Measurements from ENCODE around the gene NUDT8.
"Not testable (repeated sequence)": the region's sequence is repeated elsewhere in the genome, so short reads cannot be mapped to it uniquely, and the experiment has no call there.

Gene NUDT8

GRCh38 chr11:67641338-67642172, 11.8 kb upstream of the NUDT8 start:
- DNase-seq (ENCODE audit: low spot score), result no peak

- DNase-seq (ENCODE audit: low spot score), result no peak
These were observed 11.1 kb upstream of the NUDT8 start for GRCh38 chr11:67640758-67641337.

GRCh38 chr11:67640021-67640757, 10.5 kb upstream of the NUDT8 start:
- peak; percentile 80 for DNase-seq (ENCODE audit: low spot score)

- DNase-seq (ENCODE audit: low spot score), result no peak
These were observed 9.7 kb upstream of the NUDT8 start, which contains the start of gene TBX10 for GRCh38 chr11:67639438-67639859. TSS of gene TBX10 (minus strand) at chr11:67639763. CDS start at chr11:67639472, 291 bp downstream.

GRCh38 chr11:67638535-67639437, 9.0 kb upstream of the NUDT8 start:
- no peak for DNase-seq (ENCODE audit: low spot score)

- not testable (repeated sequence) for DNase-seq (ENCODE audit: low spot score)
These were observed 7.7 kb upstream of the NUDT8 start for GRCh38 chr11:67637441-67637840.

- DNase-seq (ENCODE audit: low spot score), result no peak
These were observed 7.2 kb upstream of the NUDT8 start for GRCh38 chr11:67636962-67637361.

- DNase-seq (ENCODE audit: low spot score), result no peak
These were observed 5.4 kb upstream of the NUDT8 start for GRCh38 chr11:67635231-67635521.

GRCh38 chr11:67634366-67635230, 4.9 kb upstream of the NUDT8 start:
- no peak for DNase-seq (ENCODE audit: low spot score)

GRCh38 chr11:67633758-67634365, 4.1 kb upstream of the NUDT8 start:
- DNase-seq (ENCODE audit: low spot score), result no peak

GRCh38 chr11:67632982-67633755, 3.4 kb upstream of the NUDT8 start:
- DNase-seq (ENCODE audit: low spot score), result no peak

- DNase-seq (ENCODE audit: low spot score), result no peak
These were observed 2.6 kb upstream of the NUDT8 start for GRCh38 chr11:67632175-67632981.

GRCh38 chr11:67631853-67632174, 2.1 kb upstream of the NUDT8 start:
- no peak for DNase-seq (ENCODE audit: low spot score)

- DNase-seq (ENCODE audit: low spot score), result no peak
These were observed 1.7 kb upstream of the NUDT8 start for GRCh38 chr11:67631411-67631810.

GRCh38 chr11:67630943-67631331, 1.2 kb upstream of the NUDT8 start:
- DNase-seq (ENCODE audit: low spot score), result no peak

GRCh38 chr11:67630228-67630942, 648 bp upstream of the NUDT8 start:
- DNase-seq (ENCODE audit: low spot score), result peak; percentile 97

- no peak for DNase-seq (ENCODE audit: low spot score)
These were observed 889 bp downstream of the NUDT8 start for GRCh38 chr11:67628710-67629385.

All from hepatic stellate cell (primary cell).